Inferior parietal cortex (tissue), 1 donor: ENCODE results near the gene GH2.

Source experiments
- DNase-seq: peaks from one replicate; pipeline ENCODE4 v3.0.0-alpha.2; 2016; ENCODE audit errors: extremely low spot score

GH2 gene

DNA sequence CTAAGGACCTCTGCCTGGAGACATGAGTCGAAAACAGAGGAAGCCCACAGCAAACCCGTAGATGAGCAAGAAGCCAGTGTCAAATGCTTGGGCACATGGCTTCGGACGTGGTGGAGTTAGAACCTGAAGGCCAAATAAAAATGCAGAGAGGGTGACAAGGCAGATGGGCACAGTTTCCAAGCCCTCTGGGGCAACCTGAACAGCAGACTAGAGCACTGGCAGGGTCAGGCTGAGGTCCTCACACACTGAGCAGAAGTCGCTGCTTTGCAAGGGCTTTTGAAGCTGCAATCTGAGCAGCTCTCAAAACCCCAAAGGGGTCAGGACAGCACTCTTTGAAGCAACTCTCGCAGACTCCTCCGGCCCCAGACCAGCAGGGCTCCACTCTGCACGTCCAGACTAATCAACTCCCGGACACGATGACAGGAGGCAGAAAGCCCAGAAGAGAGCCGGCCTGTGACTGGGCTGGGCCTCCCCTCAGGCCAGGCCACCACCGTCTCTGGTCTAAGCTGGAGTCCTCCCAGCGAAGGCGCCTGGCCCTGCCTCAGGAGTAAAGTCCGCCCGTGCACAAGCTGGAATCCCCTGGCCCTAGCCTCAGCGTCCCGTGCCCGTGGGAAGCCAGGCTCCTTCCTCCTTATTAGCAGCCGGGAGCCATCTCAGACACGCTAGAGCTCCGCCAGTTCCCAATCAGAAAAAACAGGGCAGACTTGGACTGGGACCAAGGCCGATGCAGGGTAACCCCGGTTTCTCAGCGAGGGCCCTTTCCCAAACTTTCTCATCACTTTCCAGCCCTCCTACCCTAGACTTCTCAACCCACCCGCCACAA lies 40.2 kb downstream of the GH2 start:
- DNase-seq = peak; percentile 48

DNA sequence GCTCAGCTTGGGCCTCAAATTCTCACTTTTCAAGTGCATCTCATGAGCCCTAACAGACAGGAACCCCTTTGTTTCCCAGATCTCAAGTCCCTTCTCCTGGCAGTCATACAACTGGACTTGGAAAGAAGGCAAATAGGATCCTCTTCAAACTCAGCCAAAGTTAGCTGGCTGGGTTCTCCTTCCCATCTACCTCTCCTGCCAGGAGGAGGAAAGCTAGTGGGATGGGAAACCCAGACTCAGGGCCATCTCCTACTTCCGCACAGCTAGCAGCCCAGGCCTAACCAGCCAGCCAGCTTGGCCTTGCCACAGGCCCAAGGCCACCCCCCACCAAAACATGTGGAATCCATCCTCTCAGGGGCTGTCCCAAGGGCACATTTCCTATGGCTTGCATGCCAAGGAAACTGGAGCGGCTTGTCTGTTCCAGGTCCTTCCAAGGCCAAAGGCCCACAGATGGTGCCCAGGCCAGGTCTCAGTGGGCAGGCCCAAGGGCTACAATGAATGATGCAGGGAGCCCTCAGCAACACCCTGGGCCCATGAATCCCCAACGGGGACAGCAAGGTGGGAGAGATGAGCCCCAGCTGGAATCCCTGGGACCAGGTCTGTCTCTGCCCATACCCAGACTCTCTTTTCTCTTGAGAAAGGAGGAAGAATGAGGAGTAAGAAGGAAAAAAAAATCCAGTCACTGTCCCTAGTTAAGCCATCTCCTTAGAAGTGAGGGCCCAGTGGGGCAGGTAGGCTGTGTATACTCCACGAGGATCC lies 41.0 kb downstream of the GH2 start:
- peak; percentile 34 for DNase-seq

GRCh38 chr17:63838631-63839171 lies 43.0 kb downstream of the GH2 start:
- peak; percentile 81 for DNase-seq

DNA sequence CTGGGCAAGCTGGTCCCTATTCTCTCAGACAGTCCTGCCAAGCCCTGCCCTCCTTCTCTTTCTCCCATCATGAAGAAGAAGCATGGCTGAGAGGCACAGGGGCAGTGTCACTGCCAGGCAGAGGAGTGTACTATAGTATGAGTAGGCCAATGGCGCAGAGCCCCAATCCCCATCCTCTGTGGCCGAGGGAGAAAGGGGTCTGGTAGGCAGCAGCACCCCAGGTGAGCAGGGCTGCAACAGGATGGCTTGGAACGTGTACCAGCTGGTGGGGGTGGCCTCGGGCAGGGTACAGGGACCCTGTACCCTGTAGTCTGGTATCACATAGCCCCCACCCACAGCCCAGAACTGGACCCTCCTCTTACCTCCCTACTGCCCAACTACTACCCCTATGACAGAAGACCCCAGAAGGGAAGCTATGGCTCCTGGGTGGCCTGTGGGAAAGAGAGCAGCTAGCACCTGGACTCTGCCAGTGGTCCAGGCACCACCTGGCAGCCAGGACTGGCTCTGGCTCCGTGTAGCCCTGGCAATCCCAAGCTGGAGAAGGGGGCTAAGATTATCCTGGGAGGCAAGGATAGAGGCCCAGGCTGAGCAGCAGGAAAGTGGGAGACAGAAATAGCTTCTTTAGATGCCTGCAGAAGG lies 43.7 kb downstream of the GH2 start:
- no peak for DNase-seq

- no peak for DNase-seq
Observed at GRCh38 chr17:63837480-63837879, 44.3 kb downstream of the GH2 start.

DNA sequence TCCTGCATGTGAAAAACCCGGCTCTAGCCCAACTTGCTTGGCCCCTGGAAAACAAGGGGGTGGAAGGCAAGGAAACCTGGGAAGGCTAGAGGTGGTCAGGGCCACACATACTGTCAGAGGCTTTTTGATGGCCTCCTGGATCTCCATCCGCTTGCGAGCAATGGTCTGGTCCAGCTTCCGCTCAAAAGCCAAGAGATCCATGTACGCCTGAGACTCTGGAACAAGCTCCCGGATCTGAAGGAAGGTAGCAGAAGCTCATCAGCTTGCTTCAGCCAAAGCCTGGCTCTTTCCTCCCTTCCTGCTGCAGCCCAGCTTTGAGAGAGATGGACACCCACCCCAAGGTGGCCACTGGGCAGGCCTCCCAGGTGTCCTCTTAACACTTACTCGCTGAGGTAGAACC lies 44.9 kb downstream of the GH2 start:
- no peak for DNase-seq

- DNase-seq = no peak
Observed at GRCh38 chr17:63835167-63835720, 46.5 kb downstream of the GH2 start.

DNA sequence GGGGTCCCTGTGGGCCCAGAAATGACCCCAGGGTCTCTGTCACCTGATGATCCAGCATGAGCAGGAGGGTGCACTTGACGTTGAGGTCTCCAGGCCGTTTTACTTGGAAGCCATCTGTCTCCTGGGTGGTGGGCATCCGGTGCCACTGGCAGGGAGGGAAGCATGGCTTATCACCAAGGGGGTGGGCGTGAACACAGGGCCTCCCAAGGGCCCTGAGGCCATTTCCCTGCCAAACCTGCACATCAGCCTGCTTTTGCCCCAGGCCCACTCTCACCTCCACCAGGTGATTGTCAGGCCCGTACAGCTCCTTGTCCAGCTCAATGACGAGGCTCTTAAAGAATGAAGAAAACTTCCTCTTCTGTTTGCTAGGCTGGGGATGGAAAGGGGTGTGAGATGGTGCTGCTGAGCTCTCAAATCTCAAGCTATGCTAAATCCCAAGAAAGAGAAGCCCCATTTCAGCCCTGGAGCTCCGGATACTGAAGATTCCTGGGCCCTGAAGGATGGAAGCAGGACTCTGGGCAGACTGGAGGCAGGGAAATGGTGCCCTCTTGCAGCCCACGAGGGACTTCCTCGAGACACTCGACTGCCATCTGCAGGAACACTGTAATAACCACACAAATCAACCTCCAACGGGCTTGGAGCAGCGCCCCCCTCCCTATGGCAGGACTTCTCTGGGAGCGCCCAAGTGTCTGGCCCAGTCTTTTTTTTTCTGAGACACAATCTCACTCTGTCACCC lies 47.1 kb downstream of the GH2 start:
- DNase-seq = peak; percentile 71

DNA sequence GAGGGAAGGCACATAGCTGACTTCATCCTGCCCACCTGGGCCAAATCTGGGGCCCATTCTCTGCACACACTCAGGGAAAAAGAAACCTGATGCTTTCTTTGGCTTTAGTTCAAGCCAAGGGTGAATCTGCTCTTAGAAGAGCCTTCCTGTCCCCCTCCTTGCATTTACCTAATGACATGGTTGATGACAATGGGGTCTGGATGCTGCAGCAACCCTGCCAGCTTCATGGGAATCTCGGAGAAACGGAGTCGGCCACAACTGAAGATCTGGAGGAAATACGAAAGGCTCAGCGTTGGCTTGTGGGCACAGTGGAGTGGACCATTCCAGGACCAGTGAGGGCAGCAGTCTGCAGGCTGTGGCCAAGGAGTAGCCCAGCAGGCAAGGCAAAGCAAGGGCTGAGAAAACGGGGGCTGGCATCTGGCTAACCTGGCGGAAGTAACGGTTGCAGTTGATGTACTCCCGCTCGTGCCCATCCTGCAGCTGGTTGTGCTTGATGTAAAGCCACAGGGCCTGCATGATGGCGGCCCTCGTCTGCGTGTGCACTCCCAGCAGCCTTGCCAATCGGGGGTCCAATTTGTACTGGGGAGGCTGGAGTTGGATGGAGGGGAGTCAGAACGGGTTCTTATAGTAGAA lies 47.9 kb downstream of the GH2 start:
- no peak for DNase-seq

DNA sequence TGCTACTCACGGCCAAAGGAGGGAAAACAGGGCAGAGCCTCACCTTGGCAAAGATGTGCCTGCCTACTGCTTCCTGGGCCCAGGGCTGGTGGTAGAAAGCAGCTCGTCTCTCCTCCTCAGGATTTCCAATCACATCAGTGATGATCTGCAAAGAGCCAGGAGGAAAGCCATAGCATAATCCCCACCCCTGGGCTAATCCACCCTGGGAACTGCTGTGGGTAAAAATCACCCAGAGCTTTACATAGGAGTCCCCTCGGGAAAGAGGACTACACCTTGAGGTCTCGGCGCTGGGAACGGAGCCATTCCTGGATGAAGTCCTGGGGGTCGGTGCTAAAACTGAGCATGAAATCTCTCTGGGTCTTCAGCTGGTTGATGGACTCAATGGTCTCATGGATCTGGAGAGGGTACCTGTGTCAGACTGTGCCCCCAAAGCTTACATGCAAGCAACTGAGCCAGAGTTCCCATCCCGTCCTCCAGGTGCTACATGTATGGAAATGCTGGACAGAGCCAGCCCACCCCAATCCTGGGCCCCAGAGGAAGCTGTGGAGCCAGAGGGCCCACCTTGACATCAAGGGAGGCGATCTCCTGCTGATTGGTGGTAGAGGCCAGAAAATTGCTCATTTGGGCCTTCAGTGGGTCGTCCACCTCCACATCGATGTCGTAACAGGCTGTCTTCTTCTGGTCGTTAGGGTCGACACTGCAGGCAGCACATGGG lies 48.6 kb downstream of the GH2 start:
- DNase-seq = no peak

GRCh38 chr17:63832455-63832854 lies 49.3 kb downstream of the GH2 start:
- no peak for DNase-seq

GRCh38 chr17:63832014-63832413 lies 49.7 kb downstream of the GH2 start:
- no peak for DNase-seq

GRCh38 chr17:63831505-63831904 lies 50.2 kb downstream of the GH2 start:
- DNase-seq = no peak

DNA sequence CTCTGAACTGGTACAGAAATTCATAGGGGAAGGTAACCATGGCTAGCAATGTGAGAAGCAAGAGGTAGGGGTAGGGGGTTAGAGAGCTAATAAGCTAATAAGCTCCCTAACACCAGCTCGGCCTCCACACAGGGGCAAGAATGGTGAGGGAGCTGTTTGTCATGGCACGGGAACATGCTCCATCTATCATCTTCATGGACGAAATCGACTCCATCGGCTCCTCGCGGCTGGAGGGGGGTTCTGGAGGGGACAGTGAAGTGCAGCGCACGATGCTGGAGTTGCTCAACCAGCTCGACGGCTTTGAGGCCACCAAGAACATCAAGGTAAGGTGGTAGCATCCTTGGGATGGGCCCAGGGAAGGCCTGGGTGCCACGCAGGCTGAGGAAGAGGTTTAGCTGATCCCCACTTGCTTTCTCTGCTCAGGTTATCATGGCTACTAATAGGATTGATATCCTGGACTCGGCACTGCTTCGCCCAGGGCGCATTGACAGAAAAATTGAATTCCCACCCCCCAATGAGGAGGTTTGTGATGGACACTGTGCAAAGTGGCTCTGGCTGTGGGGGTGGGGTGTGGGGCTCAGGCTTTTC lies 50.7 kb downstream of the GH2 start:
- no peak for DNase-seq

- no peak for DNase-seq
Observed at GRCh38 chr17:63830278-63830677, 51.5 kb downstream of the GH2 start.
